Muscle layer of duodenum (tissue), 2 donors: ENCODE results near the gene CD207.
"Not testable (repeated sequence)": the region's sequence is repeated elsewhere in the genome, so short reads cannot be mapped to it uniquely, and the experiment has no call there.

Source experiments
- H3K27ac ChIP-seq: one replicate; pipeline ENCODE4 v1.7.0; 2013; ENCODE audit warnings: mild to moderate bottlenecking, low read length
- H3K27me3 ChIP-seq: one replicate; pipeline ENCODE4 v1.7.0; 2013; ENCODE audit warnings: low read depth, mild to moderate bottlenecking, control low read depth, low read length
- H3K36me3 ChIP-seq, 2 donors: one replicate each; pipeline ENCODE4 v1.7.0; 2013; ENCODE audit warnings: low read length in 2 of 2, control low read depth in 1 of 2, mild to moderate bottlenecking in 1 of 2; ENCODE audit not compliant: insufficient read depth in 2 of 2, control insufficient read depth in 1 of 2
- H3K4me1 ChIP-seq, 2 donors: one replicate each; pipeline ENCODE4 v1.7.0; 2013; ENCODE audit warnings: low read length in 2 of 2, mild to moderate bottlenecking in 2 of 2, control low read depth in 1 of 2, moderate library complexity in 1 of 2; ENCODE audit not compliant: insufficient read depth in 2 of 2, control insufficient read depth in 1 of 2
- H3K4me3 ChIP-seq, 2 donors: one replicate each; pipeline ENCODE4 v1.7.0; 2013; ENCODE audit warnings: low read length in 2 of 2, low read depth in 1 of 2, mild to moderate bottlenecking in 1 of 2
- H3K9me3 ChIP-seq, 2 donors: one replicate each; pipeline ENCODE4 v1.7.0; 2013; ENCODE audit warnings: low read length in 2 of 2, control low read depth in 1 of 2, mild to moderate bottlenecking in 1 of 2; ENCODE audit not compliant: control insufficient read depth in 1 of 2
- donor health status: healthy.

CD207 gene

GRCh38 chr2:70807828-70808118, 27.8 kb downstream of the CD207 start:
- Histone ChIP-seq H3K9me3 (no peaks in the 10 kb centered on the region), H3K27me3 (no peaks in the 10 kb centered on the region), H3K36me3 (no peaks in the 10 kb centered on the region), H3K4me3 (no peak overlapping the region), H3K4me1 (no peaks in the 10 kb centered on the region), H3K27ac (no peak overlapping the region)

- Histone ChIP-seq H3K27ac (no peak overlapping the region), H3K4me1 (no peaks in the 10 kb centered on the region), H3K4me3 (no peak overlapping the region), H3K9me3 (no peaks in the 10 kb centered on the region), H3K36me3 (no peaks in the 10 kb centered on the region), H3K27me3 (no peaks in the 10 kb centered on the region)
Measured at GRCh38 chr2:70807102-70807827, 28.4 kb downstream of the CD207 start.

- Histone ChIP-seq H3K27ac (no peak overlapping the region), H3K36me3 (no peaks in the 10 kb centered on the region), H3K4me1 (no peaks in the 10 kb centered on the region), H3K4me3 (no peak overlapping the region), H3K9me3 (no peaks in the 10 kb centered on the region), H3K27me3 (no peaks in the 10 kb centered on the region)
Measured at GRCh38 chr2:70806620-70807019, 29.0 kb downstream of the CD207 start.

GRCh38 chr2:70806013-70806412, 29.6 kb downstream of the CD207 start:
- H3K36me3 ChIP-seq, result no peaks in the 10 kb centered on the region
- no peaks in the 10 kb centered on the region for H3K4me1 ChIP-seq
- no peak overlapping the region for H3K4me3 ChIP-seq
- H3K27me3 ChIP-seq, result no peaks in the 10 kb centered on the region
- H3K27ac ChIP-seq, result no peak overlapping the region
- peaks cover 0 to 2% of the 10 kb centered on the region in 2 donors for H3K9me3 ChIP-seq

GRCh38 chr2:70801607-70802263, 33.9 kb downstream of the CD207 start:
- Histone ChIP-seq H3K4me3 (no peak overlapping the region), H3K9me3 (peaks cover 0 to 7% of the 10 kb centered on the region in 2 donors), H3K36me3 (no peaks in the 10 kb centered on the region), H3K4me1 (no peaks in the 10 kb centered on the region), H3K27me3 (no peaks in the 10 kb centered on the region), H3K27ac (no peak overlapping the region)

GRCh38 chr2:70799706-70800105, 35.9 kb downstream of the CD207 start:
- Histone ChIP-seq H3K4me3 (no peak overlapping the region), H3K36me3 (no peaks in the 10 kb centered on the region), H3K27me3 (no peaks in the 10 kb centered on the region), H3K9me3 (peaks cover 0 to 7% of the 10 kb centered on the region in 2 donors), H3K27ac (no peak overlapping the region), H3K4me1 (no peaks in the 10 kb centered on the region)

- not testable (repeated sequence) for H3K4me1 ChIP-seq, H3K27ac ChIP-seq, H3K9me3 ChIP-seq, H3K36me3 ChIP-seq, H3K4me3 ChIP-seq, H3K27me3 ChIP-seq
Measured at GRCh38 chr2:70797996-70798395, 37.6 kb downstream of the CD207 start.

GRCh38 chr2:70797506-70797905, 38.1 kb downstream of the CD207 start:
- Histone ChIP-seq H3K27ac (no peak overlapping the region), H3K4me3 (no peak overlapping the region), H3K9me3 (peaks cover 0 to 7% of the 10 kb centered on the region in 2 donors), H3K36me3 (no peaks in the 10 kb centered on the region), H3K27me3 (no peaks in the 10 kb centered on the region), H3K4me1 (no peaks in the 10 kb centered on the region)

- peaks cover 0 to 5% of the 10 kb centered on the region in 2 donors for H3K9me3 ChIP-seq
- no peaks in the 10 kb centered on the region for H3K36me3 ChIP-seq
- no peaks in the 10 kb centered on the region for H3K4me1 ChIP-seq
- H3K27ac ChIP-seq, result no peak overlapping the region
- H3K4me3 ChIP-seq, result no peak overlapping the region
- no peaks in the 10 kb centered on the region for H3K27me3 ChIP-seq
Measured at GRCh38 chr2:70796262-70796661, 39.4 kb downstream of the CD207 start.

GRCh38 chr2:70795164-70795995, 40.2 kb downstream of the CD207 start:
- Histone ChIP-seq H3K27me3 (peaks cover 5% of the 10 kb centered on the region), H3K27ac (no peak overlapping the region), H3K4me1 (peaks cover 0 to 5% of the 10 kb centered on the region in 2 donors), H3K36me3 (no peaks in the 10 kb centered on the region), H3K4me3 (no peak overlapping the region), H3K9me3 (peaks cover 0 to 5% of the 10 kb centered on the region in 2 donors)

GRCh38 chr2:70793450-70793849, 42.2 kb downstream of the CD207 start:
- Histone ChIP-seq H3K36me3 (no peaks in the 10 kb centered on the region), H3K27ac (no peak overlapping the region), H3K9me3 (no peaks in the 10 kb centered on the region), H3K4me1 (peaks cover 0 to 12% of the 10 kb centered on the region in 2 donors), H3K4me3 (no peak overlapping the region), H3K27me3 (peaks cover 16% of the 10 kb centered on the region)
